ENCODE measurements around the gene IQGAP1. TPM values are rescaled to one million over a fixed set of nuclear protein-coding genes. Genes with fewer than 3 reads are reported as not detected.

IQGAP1 gene
- total RNA-seq, 1 experiment from 2014 or later = 264 TPM

DNA sequence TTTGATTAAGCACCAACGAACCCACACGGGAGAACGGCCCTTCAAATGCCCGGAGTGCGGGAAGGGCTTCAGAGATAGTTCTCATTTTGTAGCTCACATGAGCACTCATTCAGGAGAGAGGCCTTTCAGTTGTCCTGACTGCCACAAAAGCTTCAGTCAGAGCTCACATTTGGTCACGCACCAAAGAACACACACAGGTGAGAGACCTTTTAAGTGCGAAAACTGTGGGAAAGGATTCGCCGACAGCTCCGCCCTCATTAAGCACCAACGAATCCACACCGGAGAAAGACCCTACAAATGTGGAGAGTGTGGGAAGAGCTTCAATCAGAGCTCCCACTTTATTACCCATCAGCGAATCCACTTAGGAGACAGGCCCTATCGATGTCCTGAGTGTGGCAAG, 27.3 kb upstream of the IQGAP1 start:
- TF ChIP-seq, protein P1, sequence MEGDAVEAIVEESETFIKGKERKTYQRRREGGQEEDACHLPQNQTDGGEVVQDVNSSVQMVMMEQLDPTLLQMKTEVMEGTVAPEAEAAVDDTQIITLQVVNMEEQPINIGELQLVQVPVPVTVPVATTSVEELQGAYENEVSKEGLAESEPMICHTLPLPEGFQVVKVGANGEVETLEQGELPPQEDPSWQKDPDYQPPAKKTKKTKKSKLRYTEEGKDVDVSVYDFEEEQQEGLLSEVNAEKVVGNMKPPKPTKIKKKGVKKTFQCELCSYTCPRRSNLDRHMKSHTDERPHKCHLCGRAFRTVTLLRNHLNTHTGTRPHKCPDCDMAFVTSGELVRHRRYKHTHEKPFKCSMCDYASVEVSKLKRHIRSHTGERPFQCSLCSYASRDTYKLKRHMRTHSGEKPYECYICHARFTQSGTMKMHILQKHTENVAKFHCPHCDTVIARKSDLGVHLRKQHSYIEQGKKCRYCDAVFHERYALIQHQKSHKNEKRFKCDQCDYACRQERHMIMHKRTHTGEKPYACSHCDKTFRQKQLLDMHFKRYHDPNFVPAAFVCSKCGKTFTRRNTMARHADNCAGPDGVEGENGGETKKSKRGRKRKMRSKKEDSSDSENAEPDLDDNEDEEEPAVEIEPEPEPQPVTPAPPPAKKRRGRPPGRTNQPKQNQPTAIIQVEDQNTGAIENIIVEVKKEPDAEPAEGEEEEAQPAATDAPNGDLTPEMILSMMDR (IDR thresholded peaks at IDR 0.05; ENCODE audit: unreplicated experiment) = no peak
- DNase-seq (ENCODE audit: unreplicated experiment) = no peak
- Mint-ChIP-seq H3K4me3 (ENCODE audit: unreplicated experiment) (no peak overlapping the region), H3K4me1 (ENCODE audit: insufficient read depth, unreplicated experiment) (peaks cover 27% of the 10 kb centered on the region), H3K9me3 (ENCODE audit: unreplicated experiment) (no peaks in the 10 kb centered on the region), H3K27ac (ENCODE audit: low read depth, unreplicated experiment) (no peak overlapping the region), H3K27me3 (ENCODE audit: insufficient read depth, unreplicated experiment) (no peaks in the 10 kb centered on the region), H3K36me3 (ENCODE audit: insufficient read depth, unreplicated experiment) (peaks cover 11% of the 10 kb centered on the region)
- BruUV-seq (replicated peaks) = no TSS peak
- CTCF ChIA-PET = interaction anchor here (0.5 to 6.1 kb wide), 16 partner anchors 8 to 526 kb away, joined by 3 to 83 read pairs (median 4); partner anchors contain the start of gene ZNF774
- POLR2A ChIA-PET = interaction anchor here (4.1 to 5.4 kb wide), 2 partner anchors 29 to 40 kb away, joined by 54 to 84 read pairs; partner anchors contain the start of gene IQGAP1
- intact Hi-C loops (cut with micrococcal nuclease) = loop anchor here (5.0 kb wide), 1 partner anchor 97 kb away; no protein-coding TSS in a partner anchor

DNA sequence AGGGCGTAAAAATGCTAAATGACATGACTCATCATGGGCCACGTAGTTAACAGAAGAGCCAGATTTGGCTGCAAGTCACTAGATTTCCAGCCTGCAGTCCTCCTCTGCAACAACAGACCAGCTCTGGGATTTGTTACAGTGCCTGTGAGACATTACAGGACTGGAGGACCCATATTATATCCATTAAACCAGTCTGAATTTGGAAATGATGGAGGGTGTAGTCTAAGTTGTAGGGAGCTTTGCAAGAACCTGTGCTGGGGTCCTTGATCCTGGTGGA, 25.2 kb upstream of the IQGAP1 start:
- no peaks in the 10 kb centered on the region for H3K9me3 Mint-ChIP-seq (ENCODE audit: unreplicated experiment)
- BruUV-seq (replicated peaks) = no TSS peak
- peak overlapping the region; percentile 57 for H3K4me3 Mint-ChIP-seq (ENCODE audit: unreplicated experiment)
- peak; percentile 67 for DNase-seq (ENCODE audit: unreplicated experiment)
- H3K36me3 Mint-ChIP-seq (ENCODE audit: insufficient read depth, unreplicated experiment) = peaks cover 11% of the 10 kb centered on the region
- H3K27ac Mint-ChIP-seq (ENCODE audit: low read depth, unreplicated experiment) = peak overlapping the region; percentile 90
- peaks cover 38% of the 10 kb centered on the region for H3K4me1 Mint-ChIP-seq (ENCODE audit: insufficient read depth, unreplicated experiment)
- intact Hi-C loops (cut with micrococcal nuclease) = loop anchor here (1.0 to 5.0 kb wide), 5 partner anchors 26 to 119 kb away; no protein-coding TSS in a partner anchor
- TF ChIP-seq, protein P1 (IDR thresholded peaks at IDR 0.05; ENCODE audit: unreplicated experiment) = no peak
- POLR2A ChIA-PET = interaction anchor here (0.6 to 5.4 kb wide), 20 partner anchors 11 to 319 kb away, joined by 3 to 84 read pairs (median 5); partner anchors contain the start of genes IQGAP1 and ZNF774
- no peaks in the 10 kb centered on the region for H3K27me3 Mint-ChIP-seq (ENCODE audit: insufficient read depth, unreplicated experiment)
- CTCF ChIA-PET = interaction anchor here (0.6 to 6.1 kb wide), 11 partner anchors 8 to 118 kb away, joined by 3 to 83 read pairs (median 4); partner anchors contain the start of gene IQGAP1

DNA sequence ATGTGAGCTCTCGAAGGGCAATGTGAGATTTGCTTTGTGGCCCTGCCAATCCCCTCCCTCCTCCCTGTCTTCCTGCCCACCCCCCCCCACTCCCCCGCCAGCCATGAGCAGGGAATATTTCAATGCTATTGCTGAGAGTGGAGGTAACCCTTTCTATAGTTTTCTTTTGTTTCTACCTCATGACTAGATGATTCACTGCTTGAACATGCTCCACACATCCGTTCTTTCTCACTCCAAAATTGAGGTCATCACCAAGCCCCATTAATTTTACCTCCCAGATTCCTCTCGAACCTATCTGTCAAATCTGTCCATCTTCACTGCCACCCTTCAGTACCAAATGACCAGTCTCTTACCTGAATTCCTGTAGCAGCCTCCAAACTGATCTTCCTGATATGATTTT, 23.8 kb upstream of the IQGAP1 start:
- TF ChIP-seq, protein P1 (IDR thresholded peaks at IDR 0.05; ENCODE audit: unreplicated experiment) = no peak
- no peak overlapping the region for H3K4me3 Mint-ChIP-seq (ENCODE audit: unreplicated experiment)
- no peaks in the 10 kb centered on the region for H3K9me3 Mint-ChIP-seq (ENCODE audit: unreplicated experiment)
- peaks cover 11% of the 10 kb centered on the region for H3K36me3 Mint-ChIP-seq (ENCODE audit: insufficient read depth, unreplicated experiment)
- no peaks in the 10 kb centered on the region for H3K27me3 Mint-ChIP-seq (ENCODE audit: insufficient read depth, unreplicated experiment)
- intact Hi-C loops (cut with micrococcal nuclease) = loop anchor here (5.0 kb wide), 1 partner anchor 93 kb away; no protein-coding TSS in a partner anchor
- peak; percentile 67 for DNase-seq (ENCODE audit: unreplicated experiment)
- peak overlapping the region; percentile 90 for H3K27ac Mint-ChIP-seq (ENCODE audit: low read depth, unreplicated experiment)
- peaks cover 38% of the 10 kb centered on the region for H3K4me1 Mint-ChIP-seq (ENCODE audit: insufficient read depth, unreplicated experiment)
- POLR2A ChIA-PET = interaction anchor here (0.6 to 5.4 kb wide), 8 partner anchors 12 to 57 kb away, joined by 3 to 84 read pairs (median 8); partner anchors contain the start of genes IQGAP1 and ZNF774
- BruUV-seq (replicated peaks) = no TSS peak
- CTCF ChIA-PET = interaction anchor here (0.6 to 6.1 kb wide), 4 partner anchors 38 to 116 kb away, joined by 3 to 83 read pairs (median 11); no protein-coding TSS in a partner anchor

DNA sequence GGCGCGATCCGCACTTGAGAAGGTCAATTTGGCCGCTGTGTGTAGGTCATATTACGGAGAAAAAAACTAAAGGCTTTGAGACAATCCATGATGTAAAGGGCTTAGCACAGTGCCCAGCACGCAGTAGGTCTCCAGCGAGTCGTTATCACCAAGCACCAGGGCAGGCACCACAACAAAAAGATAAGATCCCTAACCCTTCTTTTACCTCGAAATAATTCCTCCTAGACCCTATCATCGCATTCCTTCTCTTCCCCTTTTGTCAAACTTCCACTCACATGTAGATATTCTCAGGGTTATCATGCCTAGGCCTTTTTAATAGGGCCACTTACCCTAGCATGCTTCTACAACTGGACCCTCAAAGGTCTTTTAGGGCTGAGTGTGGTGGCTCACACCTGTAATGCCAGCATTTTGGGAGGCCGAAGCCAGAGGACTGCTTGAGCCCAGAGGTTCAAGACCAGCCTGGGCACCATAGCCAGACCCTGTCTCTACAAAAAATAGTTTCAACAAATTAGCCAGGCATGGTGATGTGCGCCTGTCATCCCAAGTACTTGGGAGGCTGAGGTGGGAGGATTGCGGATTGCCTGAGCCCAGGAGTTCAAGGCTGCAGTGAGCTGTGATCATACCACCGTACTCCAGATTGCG, 22.5 kb upstream of the IQGAP1 start:
- H3K4me1 Mint-ChIP-seq (ENCODE audit: insufficient read depth, unreplicated experiment) = peaks cover 38% of the 10 kb centered on the region
- H3K36me3 Mint-ChIP-seq (ENCODE audit: insufficient read depth, unreplicated experiment) = peaks cover 6% of the 10 kb centered on the region

More for the DNA sequence above, 22.5 kb upstream of the IQGAP1 start:
- CTCF ChIA-PET = no interaction called here
- no TSS peak for BruUV-seq (replicated peaks)
- TF ChIP-seq, protein P1 (IDR thresholded peaks at IDR 0.05; ENCODE audit: unreplicated experiment) = no peak
- DNase-seq (ENCODE audit: unreplicated experiment) = no peak
- no peaks in the 10 kb centered on the region for H3K9me3 Mint-ChIP-seq (ENCODE audit: unreplicated experiment)
- no peak overlapping the region for H3K4me3 Mint-ChIP-seq (ENCODE audit: unreplicated experiment)
- POLR2A ChIA-PET = interaction anchor here (2.9 kb wide), 1 partner anchor 23 kb away, joined by 19 read pairs; the partner anchor contains the start of gene IQGAP1
- no peaks in the 10 kb centered on the region for H3K27me3 Mint-ChIP-seq (ENCODE audit: insufficient read depth, unreplicated experiment)
- intact Hi-C loops (cut with micrococcal nuclease) = no loop called here
- H3K27ac Mint-ChIP-seq (ENCODE audit: low read depth, unreplicated experiment) = peak overlapping the region; percentile 90

All from MCF 10A (cell line).